H9 (cell line): ENCODE results near the gene SLMAP. TPM values are rescaled to one million over a fixed set of nuclear protein-coding genes. Genes with fewer than 3 reads are reported as not detected.
A peak's percentile ranks its signal among the peaks of the same experiment; 100 is the strongest.

Source experiments
- DNase-seq: peaks from one replicate; pipeline ENCODE4 v3.0.0-alpha.2; 2017
- H2AFZ ChIP-seq: one replicate; pipeline ENCODE4 v1.6.1; 2013; ENCODE audit warnings: mild to moderate bottlenecking, low read length, control low read depth, moderate library complexity
- H2AK5ac ChIP-seq: 2 replicates; pipeline ENCODE4 v1.6.1; 2013; ENCODE audit warnings: low read length, control low read depth, mixed read lengths; ENCODE audit not compliant: insufficient read length
- H2BK120ac ChIP-seq: one replicate; pipeline ENCODE4 v1.6.1; 2013; ENCODE audit warnings: low read depth, mild to moderate bottlenecking, low read length, control low read depth, inconsistent platforms; ENCODE audit not compliant: poor library complexity, severe bottlenecking
- H2BK12ac ChIP-seq: 2 replicates; pipeline ENCODE4 v1.6.1; 2013; ENCODE audit warnings: low read length, control low read depth, mixed read lengths, low read depth; ENCODE audit not compliant: insufficient read length
- H2BK15ac ChIP-seq: 2 replicates; pipeline ENCODE4 v1.6.1; 2013; ENCODE audit warnings: low read depth, low read length, control low read depth
- H2BK20ac ChIP-seq: one replicate; pipeline ENCODE4 v1.6.1; 2013; ENCODE audit warnings: low read depth, mild to moderate bottlenecking, low read length, control low read depth, inconsistent platforms; ENCODE audit not compliant: poor library complexity, severe bottlenecking
- H2BK5ac ChIP-seq: 2 replicates; pipeline ENCODE4 v1.6.1; 2013; ENCODE audit warnings: low read length, control low read depth, mixed read lengths; ENCODE audit not compliant: insufficient read length
- H3K14ac ChIP-seq: 2 replicates; pipeline ENCODE4 v1.6.1; 2013; ENCODE audit warnings: low read length, control low read depth; ENCODE audit not compliant: insufficient read depth
- H3K18ac ChIP-seq: 2 replicates; pipeline ENCODE4 v1.6.1; 2013; ENCODE audit warnings: low read depth, mild to moderate bottlenecking, mixed read lengths, low read length, control low read depth; ENCODE audit not compliant: insufficient read length
- H3K23ac ChIP-seq: 2 replicates; pipeline ENCODE4 v1.6.1; 2013; ENCODE audit warnings: low read length, control low read depth, mixed read lengths, low read depth; ENCODE audit not compliant: insufficient read length
- H3K23me2 ChIP-seq: 2 replicates; pipeline ENCODE4 v1.6.1; 2013; ENCODE audit warnings: low read depth, mild to moderate bottlenecking, mixed read lengths, low read length, control low read depth; ENCODE audit not compliant: insufficient read length, poor library complexity, severe bottlenecking
- H3K27ac ChIP-seq: 2 replicates; pipeline ENCODE4 v1.5.1; 2013; ENCODE audit warnings: low read length, control low read depth, mixed read lengths, low read depth; ENCODE audit not compliant: insufficient read length
- H3K27me3 ChIP-seq: 2 replicates; pipeline ENCODE4 v1.6.1; 2013; ENCODE audit warnings: low read length, control low read depth, inconsistent platforms; ENCODE audit not compliant: insufficient read depth
- H3K4ac ChIP-seq: 2 replicates; pipeline ENCODE4 v1.6.1; 2013; ENCODE audit warnings: low read depth, mild to moderate bottlenecking, control low read depth, inconsistent platforms, low read length, moderate library complexity
- H3K4me1 ChIP-seq: 2 replicates; pipeline ENCODE4 v1.6.1; 2013; ENCODE audit warnings: low read length, control low read depth, inconsistent platforms; ENCODE audit not compliant: insufficient read depth
- H3K4me2 ChIP-seq: 2 replicates; pipeline ENCODE4 v1.6.1; 2013; ENCODE audit warnings: low read length, control low read depth, mixed read lengths; ENCODE audit not compliant: insufficient read length, insufficient read depth
- H3K56ac ChIP-seq: 2 replicates; pipeline ENCODE4 v1.6.1; 2013; ENCODE audit warnings: low read depth, mild to moderate bottlenecking, mixed read lengths, low read length, control low read depth; ENCODE audit not compliant: insufficient read length
- H3K79me1 ChIP-seq: 2 replicates; pipeline ENCODE4 v1.6.1; 2013; ENCODE audit warnings: low read depth, mild to moderate bottlenecking, moderate library complexity, low read length, control low read depth, inconsistent platforms; ENCODE audit not compliant: insufficient read depth, poor library complexity, severe bottlenecking
- H3K79me2 ChIP-seq: 2 replicates; pipeline ENCODE4 v1.6.1; 2013; ENCODE audit warnings: low read length, control low read depth, inconsistent platforms; ENCODE audit not compliant: insufficient read depth
- H3K9ac ChIP-seq: 2 replicates; pipeline ENCODE4 v1.6.1; 2013; ENCODE audit warnings: low read length, control low read depth, mixed read lengths; ENCODE audit not compliant: insufficient read length; ENCODE audit errors: extremely low read depth
- H3K9me3 ChIP-seq: one replicate; pipeline ENCODE4 v1.6.1; 2013; ENCODE audit warnings: low read depth, low read length, inconsistent platforms; ENCODE audit not compliant: control insufficient read depth
- H3T11ph ChIP-seq: one replicate; pipeline ENCODE4 v1.6.1; 2013; ENCODE audit warnings: mild to moderate bottlenecking, low read length, control low read depth, inconsistent platforms
- H4K20me1 ChIP-seq: one replicate; pipeline ENCODE4 v1.6.1; 2013; ENCODE audit not compliant: control insufficient read depth, insufficient read length, insufficient read depth
- H4K5ac ChIP-seq: 2 replicates; pipeline ENCODE4 v1.6.1; 2013; ENCODE audit warnings: low read depth, mild to moderate bottlenecking, mixed read lengths, low read length, control low read depth; ENCODE audit not compliant: insufficient read length
- H4K8ac ChIP-seq: replicated peaks from 2 replicates; pipeline ENCODE4 v1.6.1; 2013; ENCODE audit warnings: low read length, control low read depth, mixed read lengths, low read depth; ENCODE audit not compliant: insufficient read length
- H4K91ac ChIP-seq: 2 replicates; pipeline ENCODE4 v1.6.1; 2013; ENCODE audit warnings: low read depth, mild to moderate bottlenecking, moderate library complexity, mixed read lengths, low read length, control low read depth; ENCODE audit not compliant: insufficient read length
- H3K27ac Mint-ChIP-seq, 3 experiments: 2 replicates in 2 of 3; 3 replicates in 1 of 3; pipeline ENCODE4 v1.8.0; 2020 to 2021; ENCODE audit warnings: mixed read lengths in 3 of 3, mild to moderate bottlenecking in 1 of 3, moderate library complexity in 1 of 3
- H3K27me3 Mint-ChIP-seq: 2 replicates; pipeline ENCODE4 v1.8.0; 2021; ENCODE audit warnings: low read depth, mild to moderate bottlenecking, moderate library complexity, mixed read lengths
- H3K36me3 Mint-ChIP-seq, 3 experiments: 2 replicates in 2 of 3; 3 replicates in 1 of 3; pipeline ENCODE4 v1.8.0; 2020 to 2021; ENCODE audit warnings: low read depth in 3 of 3, mixed read lengths in 3 of 3; ENCODE audit not compliant: insufficient read depth in 1 of 3
- H3K4me1 Mint-ChIP-seq, 2 experiments: 2 replicates each; pipeline ENCODE4 v1.8.0; 2020; ENCODE audit warnings: mixed read lengths in 2 of 2
- H3K4me3 Mint-ChIP-seq, 2 experiments: 2 replicates in 1 of 2; 3 replicates in 1 of 2; pipeline ENCODE4 v1.8.0; 2020 to 2021; ENCODE audit warnings: mild to moderate bottlenecking in 2 of 2, mixed read lengths in 2 of 2, moderate library complexity in 1 of 2
- H3K9me3 Mint-ChIP-seq, 2 experiments: 2 replicates in 1 of 2; 3 replicates in 1 of 2; pipeline ENCODE4 v1.8.0; 2020; ENCODE audit warnings: mild to moderate bottlenecking in 2 of 2, mixed read lengths in 2 of 2, moderate library complexity in 1 of 2
- CTCF ChIP-seq: fragments of 200-600 bp; sonication (generic); conservative IDR thresholded peaks from 3 replicates; pipeline ENCODE4 v1.8.0; 2021; ENCODE audit warnings: antibody characterized with exemption, mild to moderate bottlenecking
- WGBS: extraction: QIAGEN DNeasy Blood & Tissue Kit; methylation state at CpG from one replicate; pipeline ENCODE4 v1.1.7; 2013; ENCODE audit warnings: missing lambda C conversion rate, low lambda C conversion rate, mixed read lengths; ENCODE audit not compliant: insufficient read length; ENCODE audit errors: extremely low coverage; 5-methylcytosine and 5-hydroxymethylcytosine counted together
- total RNA-seq: library from RNA; stranded (reverse); gene quantifications from 2 replicates; pipeline ENCODE4 v1.2.1, GENCODE V29; 2021

The SLMAP gene
- total RNA-seq, 1 experiment from 2014 or later, result 65.1 TPM

- Histone ChIP-seq H3K23ac (no peak overlapping the region), H4K91ac (no peak overlapping the region), H3K79me1 (peaks cover 10% of the 10 kb centered on the region), H3K79me2 (peaks cover 1% of the 10 kb centered on the region; the same call in 1 of the 2 replicates), H4K20me1 (no peaks in the 10 kb centered on the region), H2AFZ (no peak overlapping the region), H2BK120ac (no peak overlapping the region), H4K8ac (no peak overlapping the region), H3K18ac (no peak overlapping the region), H3K4ac (no peak overlapping the region), H3T11ph (no peak overlapping the region), H3K56ac (no peak overlapping the region), H3K9ac (no peak overlapping the region), H3K4me1 (peaks cover 10% of the 10 kb centered on the region; the same call in 1 of the 2 replicates), H3K4me2 (no peak overlapping the region), H3K27ac (no peak overlapping the region), H3K14ac (no peak overlapping the region), H2BK5ac (no peak overlapping the region), H4K5ac (no peak overlapping the region), H3K9me3 (no peaks in the 10 kb centered on the region), H2BK20ac (no peak overlapping the region), H2BK12ac (no peak overlapping the region), H2AK5ac (no peak overlapping the region), H2BK15ac (no peak overlapping the region), H3K23me2 (no peaks in the 10 kb centered on the region), H3K27me3 (no peaks in the 10 kb centered on the region)
- Mint-ChIP-seq H3K27ac (peak overlapping the region in 1 of 3 experiments; percentile 8; a peak in 2 of 7 replicates), H3K27me3 (no peaks in the 10 kb centered on the region), H3K4me3 (no peak overlapping the region), H3K36me3 (peaks cover 0 to 3% (median 0%) of the 10 kb centered on the region in 3 experiments; a peak in 1 of 7 replicates), H3K4me1 (peaks cover 49 to 58% of the 10 kb centered on the region in 2 experiments), H3K9me3 (no peaks in the 10 kb centered on the region)
- WGBS, result no CpG with 5 or more reads among the region's 1 CpG
- no peak for DNase-seq
- no peak for TF ChIP-seq CTCF
Observed at GRCh38 chr3:57826952-57827723, 71.0 kb downstream of the SLMAP start.
